GM18870 (cell line): ENCODE measurements around the gene C1QL2.

Source experiments
- ATAC-seq: cut with Tn5 transposase; IDR thresholded peaks from one replicate; pipeline ENCODE4 v1.9.1; 2021; ENCODE audit warnings: moderate library complexity; ENCODE audit not compliant: unreplicated experiment

The C1QL2 gene

GRCh38 chr2:119109866-119110265 is 48.7 kb downstream of the C1QL2 start:
- no peak for ATAC-seq

- no peak for ATAC-seq
Observed at GRCh38 chr2:119108186-119108585, 50.4 kb downstream of the C1QL2 start.

- no peak for ATAC-seq
Observed at GRCh38 chr2:119106301-119106897, 52.2 kb downstream of the C1QL2 start.
